Ishikawa (cell line): ENCODE measurements around the gene R3HDM2.

Source experiments
- CEBPB ChIP-seq: IDR thresholded peaks from 2 replicates; pipeline ENCODE4 v1.6.1; 2012
- CREB1 ChIP-seq: IDR thresholded peaks from 2 replicates; pipeline ENCODE4 v1.6.1; 2012; ENCODE audit warnings: low read depth
- EGR1 ChIP-seq: IDR thresholded peaks from 2 replicates; pipeline ENCODE4 v1.6.1; 2012
- EP300 ChIP-seq: IDR thresholded peaks from 2 replicates; pipeline ENCODE4 v1.6.1; 2012; ENCODE audit warnings: borderline replicate concordance
- FOXM1 ChIP-seq: IDR thresholded peaks from 2 replicates; pipeline ENCODE4 v1.6.1; 2012; ENCODE audit warnings: low read depth, borderline replicate concordance
- MAX ChIP-seq: IDR thresholded peaks from 2 replicates; pipeline ENCODE4 v1.6.1; 2012
- NFIC ChIP-seq: IDR thresholded peaks from 2 replicates; pipeline ENCODE4 v1.6.1; 2012
- RAD21 ChIP-seq: IDR thresholded peaks from 2 replicates; pipeline ENCODE4 v1.6.1; 2012; ENCODE audit warnings: low read depth
- REST ChIP-seq: IDR thresholded peaks from 2 replicates; pipeline ENCODE4 v1.6.1; 2012; ENCODE audit warnings: low read depth, mild to moderate bottlenecking
- TAF1 ChIP-seq: IDR thresholded peaks from 2 replicates; pipeline ENCODE4 v1.6.1; 2012; ENCODE audit warnings: low read depth, mild to moderate bottlenecking
- TCF12 ChIP-seq: IDR thresholded peaks from 2 replicates; pipeline ENCODE4 v1.6.1; 2012; ENCODE audit warnings: low read depth
- TEAD4 ChIP-seq: IDR thresholded peaks from 2 replicates; pipeline ENCODE4 v1.6.1; 2012
- USF1 ChIP-seq: IDR thresholded peaks from 2 replicates; pipeline ENCODE4 v1.6.1; 2012
- YY1 ChIP-seq: IDR thresholded peaks from 2 replicates; pipeline ENCODE4 v1.6.1; 2012; ENCODE audit warnings: low read depth
- ZBTB7A ChIP-seq: IDR thresholded peaks from 2 replicates; pipeline ENCODE4 v1.6.1; 2012; ENCODE audit warnings: low read depth

The R3HDM2 gene

GRCh38 chr12:57278465-57279381, 152.1 kb downstream of the R3HDM2 start:
- TF ChIP-seq CEBPB, result no peak

GRCh38 chr12:57276935-57277563, 153.8 kb downstream of the R3HDM2 start:
- no peak for TF ChIP-seq YY1
- no peak for TF ChIP-seq REST
- no peak for TF ChIP-seq TEAD4
- TF ChIP-seq RAD21, result peak; percentile 53

- TF ChIP-seq FOXM1 (no peak), USF1 (no peak), TEAD4 (no peak), EGR1 (no peak), MAX (no peak), RAD21 (no peak), CREB1 (no peak)
Observed at GRCh38 chr12:57273516-57273915, 157.3 kb downstream of the R3HDM2 start.

- TF ChIP-seq EGR1 (no peak), MAX (no peak), EP300 (no peak), YY1 (no peak), NFIC (no peak), CREB1 (no peak), REST (no peak), ZBTB7A (no peak), USF1 (no peak), FOXM1 (no peak), CEBPB (no peak), RAD21 (no peak), TEAD4 (no peak)
Observed at GRCh38 chr12:57272337-57273151, 158.3 kb downstream of the R3HDM2 start.

GRCh38 chr12:57270966-57271470, 159.8 kb downstream of the R3HDM2 start:
- TF ChIP-seq TAF1 (no peak), RAD21 (no peak), REST (no peak), NFIC (no peak), EGR1 (no peak), MAX (no peak), CREB1 (no peak), ZBTB7A (no peak), FOXM1 (no peak), TCF12 (no peak), YY1 (no peak), TEAD4 (no peak), CEBPB (no peak), EP300 (no peak)
